C4-2B (cell line): ENCODE data around the gene HS2ST1.

ENCODE experiments used
- ZFX ChIP-seq: fragments of 450-650 bp; IDR thresholded peaks from 2 replicates; pipeline ENCODE4 v1.6.1; 2017
- TF ChIP-seq, protein P1 (sequence below): fragments of 450-650 bp; conservative IDR thresholded peaks from 2 replicates; pipeline ENCODE4 v1.5.1; 2017; ENCODE audit warnings: mild to moderate bottlenecking

DNA sequence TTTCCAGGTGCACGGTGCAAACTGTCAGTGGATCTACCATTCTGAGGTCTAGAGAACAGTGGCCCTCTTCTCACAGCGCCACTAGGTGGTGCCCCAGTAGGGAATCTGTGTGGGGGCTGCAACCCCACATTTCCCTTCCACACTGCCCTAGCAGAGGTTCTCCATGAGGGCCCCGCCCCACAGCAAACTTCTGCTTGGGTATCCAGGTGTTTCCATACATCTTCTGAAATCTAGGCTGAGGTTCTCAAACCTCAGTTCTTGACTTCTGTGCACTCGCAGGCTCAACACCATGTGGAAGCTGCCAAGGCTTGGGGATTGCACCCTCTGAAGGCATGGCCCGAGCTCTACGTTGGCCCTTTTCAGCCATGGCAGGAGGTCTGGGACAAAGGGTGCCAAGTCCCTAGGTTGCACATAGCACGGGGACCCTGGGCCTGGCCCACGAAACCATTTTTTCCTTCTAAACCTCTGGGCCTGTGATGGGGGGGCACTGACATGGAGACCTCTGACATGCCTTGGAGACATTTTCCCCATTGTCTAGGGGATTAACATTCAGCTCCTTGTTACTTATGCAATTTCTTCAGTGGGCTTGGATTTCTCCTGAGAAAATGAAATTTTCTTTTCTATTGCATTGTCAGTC lies 10.0 kb downstream of the HS2ST1 start:
- TF ChIP-seq ZFX, result no peak
- TF ChIP-seq, protein P1, sequence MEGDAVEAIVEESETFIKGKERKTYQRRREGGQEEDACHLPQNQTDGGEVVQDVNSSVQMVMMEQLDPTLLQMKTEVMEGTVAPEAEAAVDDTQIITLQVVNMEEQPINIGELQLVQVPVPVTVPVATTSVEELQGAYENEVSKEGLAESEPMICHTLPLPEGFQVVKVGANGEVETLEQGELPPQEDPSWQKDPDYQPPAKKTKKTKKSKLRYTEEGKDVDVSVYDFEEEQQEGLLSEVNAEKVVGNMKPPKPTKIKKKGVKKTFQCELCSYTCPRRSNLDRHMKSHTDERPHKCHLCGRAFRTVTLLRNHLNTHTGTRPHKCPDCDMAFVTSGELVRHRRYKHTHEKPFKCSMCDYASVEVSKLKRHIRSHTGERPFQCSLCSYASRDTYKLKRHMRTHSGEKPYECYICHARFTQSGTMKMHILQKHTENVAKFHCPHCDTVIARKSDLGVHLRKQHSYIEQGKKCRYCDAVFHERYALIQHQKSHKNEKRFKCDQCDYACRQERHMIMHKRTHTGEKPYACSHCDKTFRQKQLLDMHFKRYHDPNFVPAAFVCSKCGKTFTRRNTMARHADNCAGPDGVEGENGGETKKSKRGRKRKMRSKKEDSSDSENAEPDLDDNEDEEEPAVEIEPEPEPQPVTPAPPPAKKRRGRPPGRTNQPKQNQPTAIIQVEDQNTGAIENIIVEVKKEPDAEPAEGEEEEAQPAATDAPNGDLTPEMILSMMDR, result no peak
